ENCODE measurements around the gene PTH2.
A peak's percentile ranks its signal among the peaks of the same experiment; 100 is the strongest.

PTH2 gene

GRCh38 chr19:49430678-49431329 lies 7.6 kb upstream of the PTH2 start:
- no peak for DNase-seq

GRCh38 chr19:49430172-49430677 lies 7.0 kb upstream of the PTH2 start:
- DNase-seq: no peak

GRCh38 chr19:49428547-49429451 lies 5.6 kb upstream of the PTH2 start:
- DNase-seq: no peak

GRCh38 chr19:49427855-49428546 lies 4.8 kb upstream of the PTH2 start:
- no peak for DNase-seq

- DNase-seq: no peak
Observed at GRCh38 chr19:49427339-49427738, 4.1 kb upstream of the PTH2 start.

GRCh38 chr19:49425922-49426592 lies 2.8 kb upstream of the PTH2 start:
- no peak for DNase-seq

GRCh38 chr19:49425178-49425577 lies 1.9 kb upstream of the PTH2 start, which contains the start of gene GFY:
GFY (plus strand) TSS chr19:49425388; CDS start chr19:49426431, 1,043 bp downstream.
- DNase-seq: no peak

- no peak for DNase-seq
Observed at GRCh38 chr19:49423985-49424303, 703 bp upstream of the PTH2 start.

- peak in 1 of 2 experiments; percentile 25 for DNase-seq
Observed at GRCh38 chr19:49422407-49423070, 702 bp downstream of the PTH2 start.

- DNase-seq: no peak
Observed at GRCh38 chr19:49421878-49422202, 1.4 kb downstream of the PTH2 start.

GRCh38 chr19:49421039-49421877 lies 2.0 kb downstream of the PTH2 start:
- peak in 1 of 2 experiments; percentile 80 for DNase-seq

- no peak for DNase-seq
Observed at GRCh38 chr19:49420227-49420626, 3.0 kb downstream of the PTH2 start.

GRCh38 chr19:49419173-49419572 lies 4.1 kb downstream of the PTH2 start:
- DNase-seq: no peak

GRCh38 chr19:49418511-49418910 lies 4.7 kb downstream of the PTH2 start:
- DNase-seq: no peak

GRCh38 chr19:49417088-49417487 lies 6.2 kb downstream of the PTH2 start:
- DNase-seq: no peak

GRCh38 chr19:49415810-49416200 lies 7.4 kb downstream of the PTH2 start:
- no peak for DNase-seq

- DNase-seq: no peak
Observed at GRCh38 chr19:49415102-49415809, 8.0 kb downstream of the PTH2 start.

GRCh38 chr19:49414256-49414655 lies 9.0 kb downstream of the PTH2 start:
- no peak for DNase-seq

GRCh38 chr19:49413348-49413747 lies 9.9 kb downstream of the PTH2 start:
- no peak for DNase-seq

GRCh38 chr19:49411681-49412326 lies 11.4 kb downstream of the PTH2 start:
- no peak for DNase-seq

Data from cerebellar nuclear complex (tissue), 1 donor.